Measurements from ENCODE around the gene MIEN1. TPM values are rescaled to one million over a fixed set of nuclear protein-coding genes. Genes with fewer than 3 reads are reported as not detected.

Gene MIEN1
- total and polyA plus RNA-seq, 2 of the 13 experiments (the other 11 are each of a cell fraction or from before 2014, with no cell fraction given) = 40.6 to 56.6 TPM

DNA sequence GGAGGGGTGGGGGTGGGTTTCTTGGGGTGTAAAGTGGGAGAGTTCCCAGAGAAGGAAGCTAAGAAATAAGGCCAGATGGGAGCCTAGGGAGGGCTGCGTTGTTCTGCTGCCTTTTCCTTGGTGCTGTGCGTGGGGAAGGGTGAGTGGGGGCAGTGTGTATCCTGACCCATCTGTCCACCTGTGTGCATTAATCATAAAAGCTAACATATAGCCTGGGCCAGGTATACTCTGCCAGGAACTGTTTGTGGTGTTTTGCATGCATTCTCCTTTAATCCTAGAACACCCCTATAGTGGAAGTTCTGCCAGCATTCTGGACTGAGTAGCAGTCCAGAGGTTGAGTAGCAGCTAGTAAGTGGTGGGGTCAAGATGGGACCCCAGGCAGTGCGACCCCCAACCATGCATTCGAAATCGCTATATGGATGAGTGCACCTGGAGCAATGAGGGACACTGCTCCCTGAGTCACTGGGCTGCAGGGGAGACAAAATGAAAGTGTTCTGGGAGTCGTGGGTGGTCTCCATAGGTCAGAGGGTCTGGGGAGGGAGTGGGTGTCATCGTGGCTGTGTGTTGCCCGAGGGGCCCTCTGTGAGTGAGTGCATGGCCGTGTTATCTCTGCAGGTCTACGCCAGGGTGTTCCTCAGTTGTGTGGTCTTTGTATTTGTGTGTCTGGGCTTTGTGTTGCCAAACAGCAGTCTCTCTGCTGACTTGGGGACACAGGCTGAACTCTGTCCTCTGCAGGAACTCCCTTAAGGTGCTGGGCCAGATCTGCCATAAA lies 29.1 kb downstream of the MIEN1 start (continued):
- TF ChIP-seq, protein P1, sequence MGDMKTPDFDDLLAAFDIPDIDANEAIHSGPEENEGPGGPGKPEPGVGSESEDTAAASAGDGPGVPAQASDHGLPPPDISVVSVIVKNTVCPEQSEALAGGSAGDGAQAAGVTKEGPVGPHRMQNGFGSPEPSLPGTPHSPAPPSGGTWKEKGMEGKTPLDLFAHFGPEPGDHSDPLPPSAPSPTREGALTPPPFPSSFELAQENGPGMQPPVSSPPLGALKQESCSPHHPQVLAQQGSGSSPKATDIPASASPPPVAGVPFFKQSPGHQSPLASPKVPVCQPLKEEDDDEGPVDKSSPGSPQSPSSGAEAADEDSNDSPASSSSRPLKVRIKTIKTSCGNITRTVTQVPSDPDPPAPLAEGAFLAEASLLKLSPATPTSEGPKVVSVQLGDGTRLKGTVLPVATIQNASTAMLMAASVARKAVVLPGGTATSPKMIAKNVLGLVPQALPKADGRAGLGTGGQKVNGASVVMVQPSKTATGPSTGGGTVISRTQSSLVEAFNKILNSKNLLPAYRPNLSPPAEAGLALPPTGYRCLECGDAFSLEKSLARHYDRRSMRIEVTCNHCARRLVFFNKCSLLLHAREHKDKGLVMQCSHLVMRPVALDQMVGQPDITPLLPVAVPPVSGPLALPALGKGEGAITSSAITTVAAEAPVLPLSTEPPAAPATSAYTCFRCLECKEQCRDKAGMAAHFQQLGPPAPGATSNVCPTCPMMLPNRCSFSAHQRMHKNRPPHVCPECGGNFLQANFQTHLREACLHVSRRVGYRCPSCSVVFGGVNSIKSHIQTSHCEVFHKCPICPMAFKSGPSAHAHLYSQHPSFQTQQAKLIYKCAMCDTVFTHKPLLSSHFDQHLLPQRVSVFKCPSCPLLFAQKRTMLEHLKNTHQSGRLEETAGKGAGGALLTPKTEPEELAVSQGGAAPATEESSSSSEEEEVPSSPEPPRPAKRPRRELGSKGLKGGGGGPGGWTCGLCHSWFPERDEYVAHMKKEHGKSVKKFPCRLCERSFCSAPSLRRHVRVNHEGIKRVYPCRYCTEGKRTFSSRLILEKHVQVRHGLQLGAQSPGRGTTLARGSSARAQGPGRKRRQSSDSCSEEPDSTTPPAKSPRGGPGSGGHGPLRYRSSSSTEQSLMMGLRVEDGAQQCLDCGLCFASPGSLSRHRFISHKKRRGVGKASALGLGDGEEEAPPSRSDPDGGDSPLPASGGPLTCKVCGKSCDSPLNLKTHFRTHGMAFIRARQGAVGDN (CRISPR knock-in tag; IDR thresholded peaks at IDR 0.05) = peak; percentile 27; the same call in 1 of the 2 replicates
- TF ChIP-seq NFATC3 (CRISPR knock-in tag; IDR thresholded peaks at IDR 0.05) (no peak), AGO1 (IDR thresholded peaks at IDR 0.05; ENCODE audit: low read depth, low read length, poor library complexity, severe bottlenecking) (no peak), TOE1 (CRISPR knock-in tag; IDR thresholded peaks at IDR 0.05) (no peak), NFYB (CRISPR knock-in tag; IDR thresholded peaks at IDR 0.05) (no peak), ZSCAN21 (CRISPR knock-in tag; IDR thresholded peaks at IDR 0.05; ENCODE audit: borderline replicate concordance) (no peak), AKAP8 (CRISPR knock-in tag; IDR thresholded peaks at IDR 0.05) (no peak), KLF6 (CRISPR knock-in tag; IDR thresholded peaks at IDR 0.05) (no peak), ZNF572 (CRISPR knock-in tag; IDR thresholded peaks at IDR 0.05) (no peak), TGIF2 (CRISPR knock-in tag; IDR thresholded peaks at IDR 0.05) (0 out of 2 replicates have a peak, but pooled peaks have one; percentile 40), LBX2 (CRISPR knock-in tag; IDR thresholded peaks at IDR 0.05; ENCODE audit: borderline replicate concordance) (no peak), KLF9 (CRISPR knock-in tag; IDR thresholded peaks at IDR 0.05; ENCODE audit: low read depth) (no peak), FOXP1 (IDR thresholded peaks at IDR 0.05) (no peak), FOXP1 (CRISPR knock-in tag; IDR thresholded peaks at IDR 0.05) (no peak; the same call in 1 of the 2 replicates), NCOA2 (CRISPR knock-in tag; IDR thresholded peaks at IDR 0.05) (no peak), ZUFSP (CRISPR knock-in tag; IDR thresholded peaks at IDR 0.05; ENCODE audit: borderline replicate concordance) (no peak), KAT7 (CRISPR knock-in tag; IDR thresholded peaks at IDR 0.05; ENCODE audit: borderline replicate concordance) (no peak), SP140L (CRISPR knock-in tag; IDR thresholded peaks at IDR 0.05; ENCODE audit: borderline replicate concordance) (no peak)
- TF ChIP-seq, protein P2, sequence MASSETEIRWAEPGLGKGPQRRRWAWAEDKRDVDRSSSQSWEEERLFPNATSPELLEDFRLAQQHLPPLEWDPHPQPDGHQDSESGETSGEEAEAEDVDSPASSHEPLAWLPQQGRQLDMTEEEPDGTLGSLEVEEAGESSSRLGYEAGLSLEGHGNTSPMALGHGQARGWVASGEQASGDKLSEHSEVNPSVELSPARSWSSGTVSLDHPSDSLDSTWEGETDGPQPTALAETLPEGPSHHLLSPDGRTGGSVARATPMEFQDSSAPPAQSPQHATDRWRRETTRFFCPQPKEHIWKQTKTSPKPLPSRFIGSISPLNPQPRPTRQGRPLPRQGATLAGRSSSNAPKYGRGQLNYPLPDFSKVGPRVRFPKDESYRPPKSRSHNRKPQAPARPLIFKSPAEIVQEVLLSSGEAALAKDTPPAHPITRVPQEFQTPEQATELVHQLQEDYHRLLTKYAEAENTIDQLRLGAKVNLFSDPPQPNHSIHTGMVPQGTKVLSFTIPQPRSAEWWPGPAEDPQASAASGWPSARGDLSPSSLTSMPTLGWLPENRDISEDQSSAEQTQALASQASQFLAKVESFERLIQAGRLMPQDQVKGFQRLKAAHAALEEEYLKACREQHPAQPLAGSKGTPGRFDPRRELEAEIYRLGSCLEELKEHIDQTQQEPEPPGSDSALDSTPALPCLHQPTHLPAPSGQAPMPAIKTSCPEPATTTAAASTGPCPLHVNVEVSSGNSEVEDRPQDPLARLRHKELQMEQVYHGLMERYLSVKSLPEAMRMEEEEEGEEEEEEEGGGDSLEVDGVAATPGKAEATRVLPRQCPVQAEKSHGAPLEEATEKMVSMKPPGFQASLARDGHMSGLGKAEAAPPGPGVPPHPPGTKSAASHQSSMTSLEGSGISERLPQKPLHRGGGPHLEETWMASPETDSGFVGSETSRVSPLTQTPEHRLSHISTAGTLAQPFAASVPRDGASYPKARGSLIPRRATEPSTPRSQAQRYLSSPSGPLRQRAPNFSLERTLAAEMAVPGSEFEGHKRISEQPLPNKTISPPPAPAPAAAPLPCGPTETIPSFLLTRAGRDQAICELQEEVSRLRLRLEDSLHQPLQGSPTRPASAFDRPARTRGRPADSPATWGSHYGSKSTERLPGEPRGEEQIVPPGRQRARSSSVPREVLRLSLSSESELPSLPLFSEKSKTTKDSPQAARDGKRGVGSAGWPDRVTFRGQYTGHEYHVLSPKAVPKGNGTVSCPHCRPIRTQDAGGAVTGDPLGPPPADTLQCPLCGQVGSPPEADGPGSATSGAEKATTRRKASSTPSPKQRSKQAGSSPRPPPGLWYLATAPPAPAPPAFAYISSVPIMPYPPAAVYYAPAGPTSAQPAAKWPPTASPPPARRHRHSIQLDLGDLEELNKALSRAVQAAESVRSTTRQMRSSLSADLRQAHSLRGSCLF (CRISPR knock-in tag; IDR thresholded peaks at IDR 0.05; ENCODE audit: borderline replicate concordance) = no peak

Data from HepG2 (cell line).